PC-3 (cell line): Measurements from ENCODE around the gene ATP10A.

Source experiments
- EZH2 ChIP-seq: fragments of 300-600 bp; sonication (generic); IDR thresholded peaks from one replicate; pipeline ENCODE4 v1.6.1; 2017; ENCODE audit warnings: antibody characterized with exemption, mild to moderate bottlenecking, low read length; ENCODE audit not compliant: unreplicated experiment
- TF ChIP-seq, protein P1 (sequence below): fragments of 300-600 bp; sonication (generic); conservative IDR thresholded peaks from 2 replicates; pipeline ENCODE4 v1.5.1; 2017; ENCODE audit warnings: antibody characterized with exemption, low read depth, mild to moderate bottlenecking, low read length

DNA sequence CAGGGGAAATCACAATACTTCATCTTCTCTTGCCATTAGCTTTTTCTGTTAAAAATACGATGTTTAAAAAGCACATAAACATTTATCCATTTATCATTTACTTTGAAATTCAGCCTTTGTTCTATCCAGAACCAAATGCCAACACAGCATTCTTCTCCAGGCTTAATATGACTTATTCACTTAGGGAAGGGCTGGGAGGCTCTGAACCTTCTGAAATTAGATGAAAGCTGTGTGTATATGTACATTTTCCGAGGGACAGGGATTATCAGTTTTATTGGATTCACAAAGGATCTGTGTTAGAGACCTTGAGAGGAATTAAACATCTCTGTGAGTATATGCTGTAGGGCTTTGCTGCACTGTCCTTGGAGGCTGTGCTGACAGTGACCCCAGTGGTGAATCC is 213.7 kb downstream of the ATP10A start:
- TF ChIP-seq, protein P1, sequence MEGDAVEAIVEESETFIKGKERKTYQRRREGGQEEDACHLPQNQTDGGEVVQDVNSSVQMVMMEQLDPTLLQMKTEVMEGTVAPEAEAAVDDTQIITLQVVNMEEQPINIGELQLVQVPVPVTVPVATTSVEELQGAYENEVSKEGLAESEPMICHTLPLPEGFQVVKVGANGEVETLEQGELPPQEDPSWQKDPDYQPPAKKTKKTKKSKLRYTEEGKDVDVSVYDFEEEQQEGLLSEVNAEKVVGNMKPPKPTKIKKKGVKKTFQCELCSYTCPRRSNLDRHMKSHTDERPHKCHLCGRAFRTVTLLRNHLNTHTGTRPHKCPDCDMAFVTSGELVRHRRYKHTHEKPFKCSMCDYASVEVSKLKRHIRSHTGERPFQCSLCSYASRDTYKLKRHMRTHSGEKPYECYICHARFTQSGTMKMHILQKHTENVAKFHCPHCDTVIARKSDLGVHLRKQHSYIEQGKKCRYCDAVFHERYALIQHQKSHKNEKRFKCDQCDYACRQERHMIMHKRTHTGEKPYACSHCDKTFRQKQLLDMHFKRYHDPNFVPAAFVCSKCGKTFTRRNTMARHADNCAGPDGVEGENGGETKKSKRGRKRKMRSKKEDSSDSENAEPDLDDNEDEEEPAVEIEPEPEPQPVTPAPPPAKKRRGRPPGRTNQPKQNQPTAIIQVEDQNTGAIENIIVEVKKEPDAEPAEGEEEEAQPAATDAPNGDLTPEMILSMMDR, result no peak
- no peak for TF ChIP-seq EZH2
